Measurements from ENCODE around the gene PARVA. TPM values are rescaled to one million over a fixed set of nuclear protein-coding genes. Genes with fewer than 3 reads are reported as not detected.
"Not testable (repeated sequence)": the region's sequence is repeated elsewhere in the genome, so short reads cannot be mapped to it uniquely, and the experiment has no call there.

The PARVA gene
- polyA plus RNA-seq, 2 of the 4 experiments (the other 2 are of a cell fraction) = 25.5 to 26.1 TPM

DNA sequence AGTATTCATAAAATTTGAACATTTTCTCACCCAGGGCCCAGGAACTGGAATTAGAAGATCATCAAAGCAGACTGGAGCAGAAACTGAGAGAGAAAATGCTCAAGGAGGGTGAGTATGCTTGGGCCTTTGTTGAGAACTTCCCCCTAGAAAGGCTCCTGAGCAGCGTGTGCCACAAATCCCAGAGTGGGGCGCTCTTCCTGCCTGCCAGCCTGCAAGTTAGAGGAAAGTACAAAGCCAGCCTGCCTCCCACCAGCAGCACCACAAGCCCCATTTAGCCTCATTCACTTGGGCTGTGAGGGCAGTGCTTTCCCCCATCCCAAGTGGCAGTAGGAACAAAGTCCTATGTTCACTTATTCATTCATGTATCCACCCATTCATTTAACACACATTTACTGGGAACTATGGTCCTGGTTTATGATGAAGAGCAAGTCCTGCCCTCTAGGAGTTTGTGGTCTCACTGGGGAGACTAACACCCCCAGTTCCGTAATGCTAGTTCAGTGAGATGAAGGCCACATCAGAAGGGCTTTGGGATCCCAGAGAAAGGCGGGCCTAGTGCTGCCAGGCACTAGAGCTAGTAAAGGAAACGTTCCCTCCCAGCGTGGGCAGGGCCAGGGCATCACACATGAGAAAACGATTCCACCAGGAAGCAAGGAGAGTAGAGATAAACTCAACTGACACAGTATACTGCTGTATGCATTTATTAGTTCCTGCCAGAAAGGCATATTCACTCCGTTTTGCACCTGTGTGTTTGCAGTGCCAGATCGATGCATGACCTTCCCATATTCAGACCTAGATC lies 22.4 kb upstream of the PARVA start (continued):
- TF ChIP-seq USF2 (IDR thresholded peaks at IDR 0.05) = no peak

DNA sequence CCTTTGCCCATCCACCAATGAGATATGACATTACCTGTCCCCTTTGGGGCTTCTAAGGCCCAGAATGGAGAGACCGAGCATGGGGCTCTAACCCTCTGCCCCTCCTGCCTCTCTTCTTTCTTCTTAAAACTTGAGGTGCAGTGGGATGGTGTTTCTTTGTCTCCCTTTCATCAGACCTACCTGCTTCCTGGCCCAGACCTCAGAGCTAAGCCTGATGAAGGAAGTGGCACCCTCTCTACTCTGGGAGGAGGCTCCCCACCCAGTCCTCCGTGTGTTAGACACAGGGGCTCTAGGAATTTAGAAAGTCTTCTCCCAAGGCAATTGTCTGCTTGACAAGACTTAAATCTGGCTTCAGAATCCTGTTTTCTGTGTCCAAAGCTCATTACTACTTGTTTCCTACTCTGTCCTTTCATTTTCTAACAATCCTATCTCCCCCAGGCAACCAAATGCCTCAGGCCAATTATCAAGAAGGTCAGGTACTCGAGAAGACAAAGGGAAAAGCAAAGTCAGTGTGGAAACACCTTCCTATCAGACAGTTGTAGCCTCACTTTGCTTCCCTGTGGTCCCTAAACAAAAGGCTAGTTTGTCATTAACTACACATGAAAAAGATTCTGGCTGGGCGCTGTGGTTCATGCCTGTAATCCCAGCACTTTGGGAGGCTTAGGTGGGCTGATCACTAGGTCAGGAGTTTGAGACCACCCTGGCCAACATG lies 20.3 kb upstream of the PARVA start:
- CTCF ChIA-PET = interaction anchor here (2.7 kb wide), 1 partner anchor 26 kb away, joined by 11 read pairs; no protein-coding TSS in a partner anchor
- H3K4me3 ChIP-seq = no peak overlapping the region

GRCh38 chr11:12357697-12358096 lies 19.7 kb upstream of the PARVA start:
- DNase-seq (ENCODE audit: low read depth in 1 of 2, low spot score in 1 of 2); H3K4me1 ChIP-seq; H3K27ac ChIP-seq; FAIRE-seq; H3K4me3 ChIP-seq; POLR2A ChIA-PET; H3K9me3 ChIP-seq; ATAC-seq; H3K4me2 ChIP-seq: not testable (repeated sequence)
- 92% methylated on average over 3 of the region's 3 CpGs for WGBS (ENCODE audit: missing lambda C conversion rate)
- CTCF ChIA-PET = interaction anchor here (0.5 to 2.7 kb wide), 3 partner anchors 20 to 306 kb away, joined by 3 to 11 read pairs (median 5); partner anchors contain the start of gene PARVA

More for the DNA sequence above, 20.3 kb upstream of the PARVA start:
- DNase-seq (ENCODE audit: low read depth in 1 of 2, low spot score in 1 of 2) (no peak), ATAC-seq (no peak), FAIRE-seq (no peak)
- Histone ChIP-seq H3K27ac (no peak overlapping the region), H3K4me2 (no peak overlapping the region), H3K4me1 (no peaks in the 10 kb centered on the region), H3K9me3 (no peaks in the 10 kb centered on the region)
- 37% methylated on average over 4 of the region's 4 CpGs for WGBS (ENCODE audit: missing lambda C conversion rate)
- TF ChIP-seq ATOH8 (CRISPR knock-in tag; IDR thresholded peaks at IDR 0.05; ENCODE audit: low read depth) (no peak), RARB (CRISPR knock-in tag; IDR thresholded peaks at IDR 0.05) (no peak)
- POLR2A ChIA-PET = no interaction called here

DNA sequence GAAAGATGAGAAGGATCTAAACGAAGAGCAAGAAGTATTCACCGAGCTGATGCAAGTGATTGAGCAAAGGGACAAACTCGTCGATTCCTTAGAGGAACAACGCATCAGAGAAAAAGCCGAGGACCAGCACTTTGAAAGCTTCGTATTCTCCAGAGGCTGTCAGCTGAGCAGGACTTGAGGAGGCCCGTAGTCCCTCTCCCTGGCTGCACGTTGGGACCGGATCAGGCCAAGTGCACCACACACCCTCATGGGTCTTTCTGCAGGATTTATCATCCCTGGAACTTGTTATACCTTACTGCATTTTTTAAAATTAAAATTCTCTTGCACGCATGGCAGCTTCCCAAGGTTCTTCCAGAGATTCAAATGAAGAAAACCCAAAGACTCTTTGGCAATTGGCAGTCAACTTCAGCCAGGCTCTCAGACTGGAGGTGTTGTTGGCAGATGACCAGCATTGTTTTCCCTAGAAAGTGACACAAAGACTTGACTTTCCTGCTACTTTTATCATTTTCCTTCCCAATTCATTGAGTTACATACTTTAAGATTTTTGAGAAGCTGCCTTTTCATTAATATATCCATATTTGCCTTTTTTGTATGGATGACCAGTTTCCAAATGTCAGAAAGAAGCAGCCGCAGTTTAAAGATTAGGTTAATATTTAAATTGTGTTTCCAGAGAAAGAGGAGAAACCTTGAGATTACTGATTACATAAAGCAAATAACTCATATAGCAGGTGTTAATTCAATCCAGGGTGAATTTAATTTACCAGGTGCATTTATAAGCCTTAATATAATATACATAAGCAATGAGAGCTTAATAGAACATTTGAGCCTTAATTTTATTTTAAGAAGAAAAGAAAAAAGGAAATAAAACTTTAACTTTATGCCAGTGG lies 18.8 kb upstream of the PARVA start:
- Histone ChIP-seq H3K27ac (no peak overlapping the region), H3K4me3 (no peak overlapping the region), H3K4me2 (no peak overlapping the region), H3K4me1 (no peaks in the 10 kb centered on the region), H3K9me3 (no peaks in the 10 kb centered on the region)
- TF ChIP-seq, protein P1, sequence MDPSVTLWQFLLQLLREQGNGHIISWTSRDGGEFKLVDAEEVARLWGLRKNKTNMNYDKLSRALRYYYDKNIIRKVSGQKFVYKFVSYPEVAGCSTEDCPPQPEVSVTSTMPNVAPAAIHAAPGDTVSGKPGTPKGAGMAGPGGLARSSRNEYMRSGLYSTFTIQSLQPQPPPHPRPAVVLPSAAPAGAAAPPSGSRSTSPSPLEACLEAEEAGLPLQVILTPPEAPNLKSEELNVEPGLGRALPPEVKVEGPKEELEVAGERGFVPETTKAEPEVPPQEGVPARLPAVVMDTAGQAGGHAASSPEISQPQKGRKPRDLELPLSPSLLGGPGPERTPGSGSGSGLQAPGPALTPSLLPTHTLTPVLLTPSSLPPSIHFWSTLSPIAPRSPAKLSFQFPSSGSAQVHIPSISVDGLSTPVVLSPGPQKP (IDR thresholded peaks at IDR 0.05; ENCODE audit: low read depth, low read length) = no peak
- no peak for TF ChIP-seq RFX5 (IDR thresholded peaks at IDR 0.05)
- no peak for TF ChIP-seq PHF8 (IDR thresholded peaks at IDR 0.05; ENCODE audit: borderline replicate concordance, low read depth)
- TF ChIP-seq NPAS2 (CRISPR knock-in tag; IDR thresholded peaks at IDR 0.05; ENCODE audit: borderline replicate concordance) = no peak
- no peak for TF ChIP-seq POLR2A (IDR thresholded peaks at IDR 0.05; ENCODE audit: low read length)
- TF ChIP-seq CHD2 (IDR thresholded peaks at IDR 0.05; ENCODE audit: low read length, partially characterized antibody) = no peak
- no peak for TF ChIP-seq FOSB (CRISPR knock-in tag; IDR thresholded peaks at IDR 0.05)
- no peak for TF ChIP-seq SMC3 (IDR thresholded peaks at IDR 0.05)
- TF ChIP-seq ATOH8 (CRISPR knock-in tag; IDR thresholded peaks at IDR 0.05; ENCODE audit: low read depth) = no peak
- no peak for TF ChIP-seq JUN (IDR thresholded peaks at IDR 0.05)
- TF ChIP-seq BCL3 (IDR thresholded peaks at IDR 0.05) = no peak
- no peak for TF ChIP-seq RNF2 (IDR thresholded peaks at IDR 0.05; ENCODE audit: borderline replicate concordance, low read depth)
- no peak for TF ChIP-seq FOSL2 (IDR thresholded peaks at IDR 0.05)
- no peak for TF ChIP-seq FOSL2 (CRISPR knock-in tag; IDR thresholded peaks at IDR 0.05)
- TF ChIP-seq MYC (IDR thresholded peaks at IDR 0.05; ENCODE audit: borderline replicate concordance, low read length) = no peak
- no peak for TF ChIP-seq TFCP2L1 (CRISPR knock-in tag; IDR thresholded peaks at IDR 0.05)
- ChIA-PET CTCF (interaction anchor here (0.5 to 2.7 kb wide), 3 partner anchors 19 to 305 kb away, joined by 3 to 11 read pairs (median 5); partner anchors contain the start of gene PARVA), POLR2A (no interaction called here)
- DNase-seq (ENCODE audit: low read depth in 1 of 2, low spot score in 1 of 2) (no peak), FAIRE-seq (no peak), ATAC-seq (no peak)
- 83% methylated on average over 12 of the region's 12 CpGs for WGBS (ENCODE audit: missing lambda C conversion rate)

Data from A549 (cell line).